BJ (cell line): Measurements from ENCODE around the gene DPP10. TPM values are rescaled to one million over a fixed set of nuclear protein-coding genes. Genes with fewer than 3 reads are reported as not detected.

ENCODE experiments used
- CTCF ChIA-PET: fragments of 350-600 bp; formaldehyde crosslinking; extraction: SDS; loops from one replicate; lab custom pipeline; 2021; ENCODE audit warnings: antibody characterized with exemption, inconsistent platforms; lab: Yijun Ruan, JAX
- POLR2A ChIA-PET: fragments of 300-600 bp; sonication (Branson Sonifier 250); formaldehyde crosslinking; extraction: SDS; loops from one replicate; lab custom pipeline; 2021; ENCODE audit warnings: antibody characterized with exemption; lab: Charles Lee
- DNase-seq: peaks from one replicate; pipeline ENCODE4 v3.0.0-alpha.2; 2011; ENCODE audit warnings: low read depth
- H3K27me3 ChIP-seq: 2 replicates; pipeline ENCODE4 v1.6.0; 2011; ENCODE audit warnings: low read length; ENCODE audit not compliant: control insufficient read depth, insufficient read depth
- H3K36me3 ChIP-seq: 2 replicates; pipeline ENCODE4 v1.5.1; 2011; ENCODE audit warnings: low read length; ENCODE audit not compliant: control insufficient read depth, insufficient read depth
- H3K4me3 ChIP-seq: 2 replicates; pipeline ENCODE4 v1.5.1; 2011; ENCODE audit warnings: low read depth, mild to moderate bottlenecking, control low read depth, low read length
- polyA plus RNA-seq: library from polyadenylated mRNA; depleted of rRNA; stranded (reverse); fragments of >200 nt; gene quantifications from 2 replicates; pipeline ENCODE4 v1.2.3, GENCODE V29; 2011
- TF ChIP-seq, protein P1 (sequence below): IDR thresholded peaks from 2 replicates; pipeline ENCODE4 v1.5.1; 2011; ENCODE audit warnings: low read depth, mild to moderate bottlenecking, control low read depth, inconsistent platforms, low read length, moderate library complexity; ENCODE audit not compliant: insufficient read depth

DPP10 gene
- polyA plus RNA-seq, 1 experiment, result not detected

DNA sequence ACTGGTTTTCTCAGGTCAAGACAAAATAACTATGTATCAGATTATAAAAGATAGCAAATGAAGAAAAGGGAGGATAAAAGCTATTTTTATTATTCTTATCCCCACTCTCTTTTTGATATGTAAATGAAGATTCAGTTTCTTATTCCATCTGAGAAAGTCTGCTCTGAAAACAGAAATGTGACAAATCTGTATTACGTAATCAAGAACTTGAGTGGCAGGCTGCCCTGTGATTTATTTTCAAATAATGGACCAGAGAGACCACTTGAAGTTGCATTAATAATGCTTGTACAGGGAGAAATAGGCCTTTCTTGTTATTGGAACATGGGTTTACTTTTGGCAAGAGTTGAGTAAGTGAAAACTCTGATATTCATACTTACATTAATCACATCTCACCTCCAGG lies 727.4 kb downstream of the DPP10 start:
- no peak for DNase-seq
- TF ChIP-seq, protein P1, sequence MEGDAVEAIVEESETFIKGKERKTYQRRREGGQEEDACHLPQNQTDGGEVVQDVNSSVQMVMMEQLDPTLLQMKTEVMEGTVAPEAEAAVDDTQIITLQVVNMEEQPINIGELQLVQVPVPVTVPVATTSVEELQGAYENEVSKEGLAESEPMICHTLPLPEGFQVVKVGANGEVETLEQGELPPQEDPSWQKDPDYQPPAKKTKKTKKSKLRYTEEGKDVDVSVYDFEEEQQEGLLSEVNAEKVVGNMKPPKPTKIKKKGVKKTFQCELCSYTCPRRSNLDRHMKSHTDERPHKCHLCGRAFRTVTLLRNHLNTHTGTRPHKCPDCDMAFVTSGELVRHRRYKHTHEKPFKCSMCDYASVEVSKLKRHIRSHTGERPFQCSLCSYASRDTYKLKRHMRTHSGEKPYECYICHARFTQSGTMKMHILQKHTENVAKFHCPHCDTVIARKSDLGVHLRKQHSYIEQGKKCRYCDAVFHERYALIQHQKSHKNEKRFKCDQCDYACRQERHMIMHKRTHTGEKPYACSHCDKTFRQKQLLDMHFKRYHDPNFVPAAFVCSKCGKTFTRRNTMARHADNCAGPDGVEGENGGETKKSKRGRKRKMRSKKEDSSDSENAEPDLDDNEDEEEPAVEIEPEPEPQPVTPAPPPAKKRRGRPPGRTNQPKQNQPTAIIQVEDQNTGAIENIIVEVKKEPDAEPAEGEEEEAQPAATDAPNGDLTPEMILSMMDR, result no peak
- H3K27me3 ChIP-seq, result no peaks in the 10 kb centered on the region
- ChIA-PET POLR2A (no interaction called here), CTCF (no interaction called here)
- no peaks in the 10 kb centered on the region for H3K36me3 ChIP-seq
- no peak overlapping the region for H3K4me3 ChIP-seq

DNA sequence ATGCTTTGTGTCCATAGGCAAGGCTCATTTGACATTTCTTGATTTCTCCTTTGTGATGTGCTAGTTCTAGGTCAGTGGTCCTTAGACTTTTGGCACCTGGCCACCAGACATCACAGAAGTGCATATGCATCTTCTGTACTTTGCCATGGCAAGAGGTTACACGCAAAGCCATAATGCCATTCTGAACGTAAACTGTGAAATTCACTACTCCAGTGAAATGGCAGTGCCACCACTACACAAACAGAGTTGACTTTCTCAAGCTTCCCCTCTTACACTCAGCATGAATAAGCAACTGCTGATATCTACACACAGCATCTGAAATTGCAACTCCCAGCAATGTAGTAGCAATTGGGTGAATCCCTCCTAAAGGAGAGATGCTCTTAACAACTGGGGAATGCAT lies 729.3 kb downstream of the DPP10 start:
- Histone ChIP-seq H3K27me3 (no peaks in the 10 kb centered on the region), H3K4me3 (no peak overlapping the region), H3K36me3 (no peaks in the 10 kb centered on the region)
- DNase-seq, result no peak
- ChIA-PET POLR2A (no interaction called here), CTCF (no interaction called here)
- TF ChIP-seq, protein P1, result no peak

DNA sequence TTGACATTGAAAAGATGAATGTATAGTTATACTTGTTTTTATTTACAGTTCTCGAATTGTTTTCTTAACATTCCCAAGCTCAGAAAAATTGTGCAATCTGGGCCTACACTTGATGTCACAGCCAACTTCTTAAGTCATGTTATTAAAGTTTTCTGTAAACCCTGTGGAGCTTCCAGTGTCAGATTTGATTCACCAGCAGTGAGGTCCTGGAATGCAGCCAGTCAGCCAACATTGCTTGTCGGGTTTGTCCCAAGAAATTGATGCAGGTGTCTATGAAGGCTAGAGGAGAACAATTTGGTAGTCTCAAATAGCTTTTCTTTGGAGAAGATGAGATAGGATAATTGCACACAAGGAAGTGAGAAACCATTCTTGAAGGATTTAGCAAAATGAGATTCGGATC lies 732.2 kb downstream of the DPP10 start:
- POLR2A ChIA-PET, result no interaction called here
- no peaks in the 10 kb centered on the region for H3K27me3 ChIP-seq
- H3K36me3 ChIP-seq, result no peaks in the 10 kb centered on the region
- TF ChIP-seq, protein P1, result no peak
- CTCF ChIA-PET, result interaction anchor here (0.9 kb wide), 1 partner anchor 9 kb away, joined by 5 read pairs; no protein-coding TSS in a partner anchor
- no peak for DNase-seq
- H3K4me3 ChIP-seq, result no peak overlapping the region

DNA sequence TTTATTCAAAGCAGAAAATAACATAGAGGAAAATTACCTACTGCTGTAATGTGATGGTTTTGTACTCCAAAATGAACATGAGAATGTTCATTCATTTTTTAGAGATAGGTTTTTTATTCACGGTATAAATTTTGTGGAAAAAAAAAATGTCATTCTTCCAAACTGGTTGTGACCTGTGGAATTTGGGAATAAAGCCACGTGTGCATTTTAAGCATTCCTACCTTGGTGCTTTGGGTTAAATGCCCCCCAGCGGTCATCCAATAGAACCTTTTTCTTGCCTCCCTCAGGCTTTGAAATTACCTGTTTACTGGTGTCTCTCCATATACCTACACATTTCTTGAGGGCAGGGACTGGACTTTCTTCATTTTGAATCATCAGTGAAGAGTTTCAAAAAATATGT lies 740.7 kb downstream of the DPP10 start:
- Histone ChIP-seq H3K4me3 (no peak overlapping the region), H3K27me3 (no peaks in the 10 kb centered on the region), H3K36me3 (no peaks in the 10 kb centered on the region)
- DNase-seq, result no peak
- ChIA-PET POLR2A (no interaction called here), CTCF (no interaction called here)
- TF ChIP-seq, protein P1, result no peak

DNA sequence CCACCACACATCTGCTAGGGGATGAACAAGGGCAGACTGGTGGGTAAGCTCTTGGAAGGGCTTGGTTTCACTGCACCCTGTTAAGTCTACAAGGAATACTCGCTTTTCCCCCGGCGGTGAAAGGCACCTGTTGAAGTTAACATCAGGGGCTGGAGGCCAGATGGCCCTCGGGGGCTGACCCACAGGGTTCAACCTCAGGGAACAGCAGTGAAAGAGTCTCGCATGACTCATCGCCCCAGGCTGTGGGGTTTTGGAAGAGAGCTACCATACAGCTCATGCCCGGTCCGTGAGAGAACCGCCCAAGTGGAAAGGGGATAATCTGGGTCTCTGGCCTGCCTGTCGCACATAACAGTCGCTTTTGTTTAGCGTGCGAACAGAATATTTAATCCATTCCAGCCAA lies 748.0 kb downstream of the DPP10 start:
- no peaks in the 10 kb centered on the region for H3K36me3 ChIP-seq
- no peaks in the 10 kb centered on the region for H3K27me3 ChIP-seq
- CTCF ChIA-PET, result no interaction called here
- TF ChIP-seq, protein P1, result no peak
- POLR2A ChIA-PET, result no interaction called here
- DNase-seq, result no peak
- H3K4me3 ChIP-seq, result no peak overlapping the region
